ACC112 (cell line): Measurements from ENCODE around the gene ERN2.
"Not testable (repeated sequence)": the region's sequence is repeated elsewhere in the genome, so short reads cannot be mapped to it uniquely, and the experiment has no call there.

Experiments used
- H2AFZ ChIP-seq: fragments of 200-600 bp; sonication (generic); one replicate; pipeline ENCODE4 v1.6.0; 2017; ENCODE audit warnings: antibody characterized with exemption, low read length; ENCODE audit not compliant: unreplicated experiment
- H3K27ac ChIP-seq: fragments of 200-600 bp; sonication (generic); 2 replicates; pipeline ENCODE4 v1.5.1; 2014; ENCODE audit warnings: low read depth, mild to moderate bottlenecking, antibody characterized with exemption, low read length, moderate library complexity
- H3K27me3 ChIP-seq: fragments of 200-600 bp; sonication (generic); 2 replicates; pipeline ENCODE4 v1.6.1; 2014; ENCODE audit warnings: mild to moderate bottlenecking, antibody characterized with exemption, low read length, moderate library complexity, mixed read lengths; ENCODE audit not compliant: insufficient read depth
- H3K36me3 ChIP-seq: fragments of 200-600 bp; sonication (generic); 2 replicates; pipeline ENCODE4 v1.6.1; 2016; ENCODE audit warnings: mild to moderate bottlenecking, antibody characterized with exemption, low read length, moderate library complexity, mixed read lengths; ENCODE audit not compliant: insufficient read depth
- H3K4me1 ChIP-seq: fragments of 200-600 bp; sonication (generic); one replicate; pipeline ENCODE4 v1.6.1; 2016; ENCODE audit warnings: low read length, mixed read lengths; ENCODE audit not compliant: insufficient read depth, unreplicated experiment, control insufficient read depth
- H3K4me3 ChIP-seq: fragments of 200-600 bp; sonication (generic); 2 replicates; pipeline ENCODE4 v1.5.1; 2014; ENCODE audit warnings: mild to moderate bottlenecking, low read depth, low read length
- H3K79me2 ChIP-seq: fragments of 200-600 bp; sonication (generic); one replicate; pipeline ENCODE4 v1.6.0; 2016; ENCODE audit warnings: low read length; ENCODE audit not compliant: control insufficient read depth, unreplicated experiment, insufficient read depth

The ERN2 gene

GRCh38 chr16:23712976-23713375 lies at the start of gene ERN2:
ERN2 (minus strand) TSS chr16:23713222; CDS start chr16:23713187, 35 bp downstream.
- H3K4me1 ChIP-seq: no peaks in the 10 kb centered on the region
- H3K4me3 ChIP-seq: no peak within 1 kb of the TSS
- H3K27ac ChIP-seq: no peak within 1 kb of the TSS
- no peak within 1 kb of the TSS for H2AFZ ChIP-seq
- H3K36me3 ChIP-seq: no peaks in the 10 kb centered on the region
- H3K27me3 ChIP-seq: peaks cover 76% of the 10 kb centered on the region
- H3K79me2 ChIP-seq: no peaks in the 10 kb centered on the region

DNA sequence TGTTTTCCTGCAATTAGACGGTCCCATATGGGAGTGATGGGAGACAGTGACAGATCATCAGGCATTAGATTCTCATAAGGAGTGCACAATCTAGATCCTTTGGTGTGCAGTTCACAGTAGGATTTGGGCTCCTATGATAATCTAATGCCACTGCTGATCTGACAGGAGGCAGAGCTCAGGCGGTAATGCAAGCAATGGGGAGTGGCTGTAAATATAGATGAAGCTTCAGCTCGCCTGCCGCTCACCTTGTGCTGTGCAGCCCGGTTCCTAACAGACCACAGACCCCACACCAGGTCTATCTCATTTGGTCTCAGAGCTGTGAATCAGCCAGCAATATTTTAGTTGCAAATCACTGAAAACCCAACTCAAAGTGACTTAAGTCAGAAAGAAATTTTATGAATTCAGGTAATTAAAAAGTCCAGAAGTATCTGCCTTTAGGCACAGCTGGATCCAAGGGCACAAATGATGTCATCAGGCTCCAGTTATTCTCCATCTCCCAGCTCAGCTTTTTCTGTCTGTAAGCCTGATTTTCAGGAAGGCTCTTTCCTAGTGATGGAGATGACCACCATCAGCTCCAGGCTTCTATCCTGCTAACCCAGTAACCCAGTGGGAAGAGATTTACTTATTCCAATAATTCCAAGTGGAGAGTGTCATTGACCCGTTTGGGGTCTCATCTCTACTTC lies 45.1 kb upstream of the ERN2 start:
- Histone ChIP-seq H3K4me3 (no peak overlapping the region), H3K79me2 (no peaks in the 10 kb centered on the region), H3K27ac (no peak overlapping the region), H3K27me3 (peaks cover 50% of the 10 kb centered on the region), H3K4me1 (no peaks in the 10 kb centered on the region), H2AFZ (no peak overlapping the region), H3K36me3 (no peaks in the 10 kb centered on the region)

- no peak overlapping the region for H2AFZ ChIP-seq
- no peak overlapping the region for H3K4me3 ChIP-seq
- H3K79me2 ChIP-seq: no peaks in the 10 kb centered on the region
- no peak overlapping the region for H3K27ac ChIP-seq
- H3K36me3 ChIP-seq: no peaks in the 10 kb centered on the region
- H3K27me3 ChIP-seq: peaks cover 54% of the 10 kb centered on the region
- H3K4me1 ChIP-seq: no peaks in the 10 kb centered on the region
These were observed 44.1 kb upstream of the ERN2 start for GRCh38 chr16:23757116-23757515.

DNA sequence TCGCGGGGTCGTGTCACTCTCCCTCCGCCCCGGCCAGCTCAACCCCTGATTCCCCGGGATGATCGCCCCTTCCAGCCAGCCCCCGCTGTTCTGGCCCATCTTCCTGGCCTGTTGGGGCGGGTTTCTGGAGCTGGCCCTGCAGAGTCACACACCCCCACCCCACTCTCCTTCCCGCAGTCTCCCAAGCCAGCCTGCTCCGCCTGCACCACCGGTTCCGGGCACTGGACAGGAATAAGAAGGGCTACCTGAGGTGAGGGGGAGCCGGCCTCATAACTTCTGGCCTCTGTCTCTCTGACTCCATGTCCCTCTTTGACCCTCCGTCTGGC lies 42.4 kb upstream of the ERN2 start:
- Histone ChIP-seq H2AFZ (no peak overlapping the region), H3K27ac (no peak overlapping the region)

GRCh38 chr16:23754594-23755483 lies 41.8 kb upstream of the ERN2 start, which contains the start of gene CHP2:
CHP2 (plus strand) TSS chr16:23755026; CDS start chr16:23755050, 24 bp downstream.
- H2AFZ ChIP-seq: no peak within 1 kb of the TSS
- H3K27ac ChIP-seq: no peak within 1 kb of the TSS
- H3K4me3 ChIP-seq: 0 out of 2 replicates have a peak within 1 kb of the TSS, but pooled peaks have one; percentile 8
- H3K27me3 ChIP-seq: peaks cover 54% of the 10 kb centered on the region
- H3K79me2 ChIP-seq: no peaks in the 10 kb centered on the region
- H3K4me1 ChIP-seq: no peaks in the 10 kb centered on the region
- H3K36me3 ChIP-seq: no peaks in the 10 kb centered on the region

More for the DNA sequence above, 42.4 kb upstream of the ERN2 start:
- H3K79me2 ChIP-seq: no peaks in the 10 kb centered on the region
- no peak overlapping the region for H3K4me3 ChIP-seq
- no peaks in the 10 kb centered on the region for H3K36me3 ChIP-seq
- no peaks in the 10 kb centered on the region for H3K4me1 ChIP-seq
- peaks cover 54% of the 10 kb centered on the region for H3K27me3 ChIP-seq

- H3K79me2 ChIP-seq: no peaks in the 10 kb centered on the region
- peaks cover 54% of the 10 kb centered on the region for H3K27me3 ChIP-seq
- no peaks in the 10 kb centered on the region for H3K4me1 ChIP-seq
- H3K4me3 ChIP-seq: no peak overlapping the region
- no peak overlapping the region for H3K27ac ChIP-seq
- no peak overlapping the region for H2AFZ ChIP-seq
- H3K36me3 ChIP-seq: no peaks in the 10 kb centered on the region
These were observed 41.0 kb upstream of the ERN2 start for GRCh38 chr16:23753908-23754593.

DNA sequence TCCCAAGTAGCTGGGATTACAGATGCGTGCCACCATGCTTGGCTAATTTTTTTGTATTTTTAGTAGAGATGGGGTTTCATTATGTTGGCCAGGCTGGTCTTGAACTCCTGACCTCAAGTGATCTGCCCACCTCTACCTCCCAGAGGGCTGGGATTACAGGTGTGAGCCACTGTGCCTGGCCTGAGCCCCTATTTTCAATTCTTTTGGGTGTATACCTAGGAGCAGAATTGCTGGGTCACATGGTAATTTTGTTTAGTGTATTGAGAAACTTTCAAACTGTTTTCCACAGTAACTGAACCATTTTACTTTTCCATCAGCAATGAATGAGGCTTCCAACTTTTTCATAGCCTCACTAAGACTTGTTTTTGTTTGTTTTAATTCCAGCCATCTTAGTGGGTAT lies 38.0 kb upstream of the ERN2 start:
- H3K36me3 ChIP-seq, H3K27ac ChIP-seq, H3K4me1 ChIP-seq, H3K4me3 ChIP-seq, H3K79me2 ChIP-seq, H2AFZ ChIP-seq: not testable (repeated sequence)
- peaks cover 40% of the 10 kb centered on the region for H3K27me3 ChIP-seq

DNA sequence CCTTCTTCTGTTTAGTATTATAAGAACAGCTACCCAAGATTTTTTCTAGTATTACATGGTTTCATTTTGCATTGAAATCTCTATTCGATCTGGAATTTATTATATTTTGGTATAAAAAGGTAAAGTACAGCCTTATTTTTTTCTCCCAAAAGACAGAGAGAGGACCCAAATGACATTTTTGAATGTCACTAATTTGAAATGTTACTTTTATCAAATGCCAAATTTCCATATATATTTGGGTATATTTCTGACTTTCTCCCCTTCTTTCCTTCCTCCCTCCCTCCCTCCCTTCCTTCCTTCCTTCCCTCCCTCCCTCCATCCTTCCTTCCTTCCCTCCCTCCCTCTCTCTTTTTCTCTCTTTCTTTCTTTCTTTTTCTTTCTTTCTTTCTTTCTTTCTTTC lies 35.6 kb upstream of the ERN2 start:
- Histone ChIP-seq H3K27me3 (peaks cover 33% of the 10 kb centered on the region), H3K79me2 (no peaks in the 10 kb centered on the region), H3K4me1 (no peaks in the 10 kb centered on the region), H3K27ac (no peak overlapping the region), H3K36me3 (no peaks in the 10 kb centered on the region), H3K4me3 (no peak overlapping the region), H2AFZ (no peak overlapping the region)

DNA sequence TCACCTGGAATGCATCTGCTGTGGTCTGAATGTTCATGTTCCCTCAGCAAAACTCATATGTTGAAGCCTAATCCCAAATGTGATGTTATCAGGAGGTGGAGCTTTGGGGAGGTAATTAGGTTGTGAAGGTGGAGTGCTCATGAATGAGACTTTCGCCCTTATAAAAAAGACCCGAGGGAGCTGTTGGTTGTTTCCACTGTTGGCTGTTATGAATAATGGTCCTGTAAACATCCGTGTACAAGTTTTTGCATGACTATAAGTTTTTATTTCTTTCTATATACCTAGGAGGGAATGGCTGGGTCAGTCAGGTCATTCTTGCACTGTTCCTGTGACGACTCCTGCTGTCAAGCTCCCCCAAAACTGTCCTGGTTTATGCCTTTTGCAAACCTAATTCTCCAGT lies 32.2 kb upstream of the ERN2 start:
- Histone ChIP-seq H2AFZ (no peak overlapping the region), H3K4me3 (no peak overlapping the region), H3K27me3 (peaks cover 45% of the 10 kb centered on the region), H3K79me2 (no peaks in the 10 kb centered on the region), H3K4me1 (no peaks in the 10 kb centered on the region), H3K27ac (no peak overlapping the region), H3K36me3 (no peaks in the 10 kb centered on the region)

DNA sequence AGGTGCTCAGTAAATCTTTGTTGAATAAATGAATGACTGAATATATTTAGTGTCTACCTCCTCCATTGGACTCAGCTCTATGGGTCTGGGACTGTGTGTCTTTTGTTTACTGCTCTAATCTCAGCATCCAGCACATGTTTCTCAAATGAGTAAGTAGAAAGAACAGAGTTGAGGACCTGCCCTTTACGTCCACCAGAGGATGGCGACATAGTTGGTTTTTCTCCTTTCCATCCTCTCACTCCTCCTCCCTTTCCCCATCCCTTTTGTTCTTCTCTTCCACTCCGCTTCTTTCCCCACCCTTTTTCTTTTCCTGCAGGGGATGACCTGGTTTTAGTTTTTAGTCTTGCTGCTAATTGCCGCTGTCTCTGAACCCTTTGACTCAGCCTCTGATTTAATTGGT lies 29.7 kb upstream of the ERN2 start:
- Histone ChIP-seq H2AFZ (no peak overlapping the region), H3K79me2 (no peaks in the 10 kb centered on the region), H3K4me3 (no peak overlapping the region), H3K27me3 (peaks cover 68% of the 10 kb centered on the region), H3K27ac (no peak overlapping the region), H3K36me3 (no peaks in the 10 kb centered on the region), H3K4me1 (no peaks in the 10 kb centered on the region)
